Measurements from ENCODE around the gene SEMA4A.
"Not testable (repeated sequence)": the region's sequence is repeated elsewhere in the genome, so short reads cannot be mapped to it uniquely, and the experiment has no call there.

The SEMA4A gene

GRCh38 chr1:156153362-156153761 is at the start of gene SEMA4A:
Gene SEMA4A, plus strand, starts transcription at chr1:156153585. Its CDS starts 994 bp downstream, at chr1:156154579.
- no peak for DNase-seq

- DNase-seq: peak; percentile 69
These were observed 49.1 kb upstream of the SEMA4A start for GRCh38 chr1:156104065-156104810.

GRCh38 chr1:156104861-156105832 is 48.2 kb upstream of the SEMA4A start:
- DNase-seq: no peak

- DNase-seq: no peak
These were observed 46.5 kb upstream of the SEMA4A start for GRCh38 chr1:156106624-156107488.

- no peak for DNase-seq
These were observed 45.3 kb upstream of the SEMA4A start for GRCh38 chr1:156108057-156108456.

GRCh38 chr1:156108664-156109241 is 44.6 kb upstream of the SEMA4A start:
- DNase-seq: no peak

GRCh38 chr1:156110252-156110651 is 43.1 kb upstream of the SEMA4A start:
- no peak for DNase-seq

- no peak for DNase-seq
These were observed 41.9 kb upstream of the SEMA4A start for GRCh38 chr1:156111355-156111962.

- DNase-seq: no peak
These were observed 40.9 kb upstream of the SEMA4A start for GRCh38 chr1:156112276-156113137.

GRCh38 chr1:156113282-156113950 is 40.0 kb upstream of the SEMA4A start:
- no peak for DNase-seq

- DNase-seq: peak; percentile 92
These were observed 39.1 kb upstream of the SEMA4A start, which contains the start of gene LMNA for GRCh38 chr1:156114101-156114918. Gene LMNA, plus strand, starts transcription at chr1:156114711. Its CDS starts 208 bp downstream, at chr1:156114919.

- no peak for DNase-seq
These were observed 38.4 kb upstream of the SEMA4A start for GRCh38 chr1:156114919-156115513.

- no peak for DNase-seq
These were observed 37.6 kb upstream of the SEMA4A start for GRCh38 chr1:156115514-156116374.

- not testable (repeated sequence) for DNase-seq
These were observed 36.7 kb upstream of the SEMA4A start for GRCh38 chr1:156116731-156117130.

- DNase-seq: no peak
These were observed 35.8 kb upstream of the SEMA4A start for GRCh38 chr1:156117414-156118176.

GRCh38 chr1:156118177-156118868 is 35.1 kb upstream of the SEMA4A start:
- DNase-seq: no peak

Measured in activated CD4-positive, alpha-beta T cell treated with anti-CD3 and anti-CD28 coated beads, Interleukin-2, amount 50 U/mL, for 16 hours (primary cell).